K562 (cell line): ENCODE measurements around the gene ARL6IP6. TPM values are rescaled to one million over a fixed set of nuclear protein-coding genes. Genes with fewer than 3 reads are reported as not detected.

Experiments used
- CREB3 ChIP-seq: fragments of 450-650 bp; conservative IDR thresholded peaks from 2 replicates; pipeline ENCODE4 v1.6.1; 2016; ENCODE audit warnings: missing genetic modification characterization, low read depth, mild to moderate bottlenecking, missing compliant biosample characterization, moderate library complexity
- HDAC2 ChIP-seq: fragments of 450-650 bp; IDR thresholded peaks from 2 replicates; pipeline ENCODE4 v1.6.1; 2016; ENCODE audit warnings: mild to moderate bottlenecking
- MTA3 ChIP-seq: fragments of 450-650 bp; formaldehyde crosslinking; IDR thresholded peaks from 2 replicates; pipeline ENCODE4 v1.6.1; 2017; ENCODE audit warnings: mild to moderate bottlenecking, borderline replicate concordance
- POLR2A ChIP-seq: fragments of 450-650 bp; conservative IDR thresholded peaks from 2 replicates; pipeline ENCODE4 v1.6.1; 2016
- PTBP1 ChIP-seq: fragments of 200-400 bp; formaldehyde crosslinking; IDR thresholded peaks from 2 replicates; pipeline ENCODE4 v1.6.1; 2017; ENCODE audit warnings: low read depth, low read length
- ZNF280A ChIP-seq: fragments of 450-650 bp; IDR thresholded peaks from 2 replicates; pipeline ENCODE4 v1.6.1; 2018; ENCODE audit warnings: mild to moderate bottlenecking, low read depth; ENCODE audit not compliant: partially characterized antibody
- ZZZ3 ChIP-seq: fragments of 450-650 bp; IDR thresholded peaks from 2 replicates; pipeline ENCODE4 v1.6.1; 2016; ENCODE audit warnings: antibody characterized with exemption, mild to moderate bottlenecking, moderate library complexity
- polyA plus RNA-seq, 8 experiments: library from polyadenylated mRNA; depleted of rRNA in 4 of 8; stranded (reverse) in 5 of 8; unstranded in 3 of 8; fragments of >200 nt; fragmentation: Nextera tagmentation in 2 of 8; fragmentation: Illumina TruSeq in 1 of 8; extraction: Ambion mirVana in 2 of 8; extraction: Trizol in 1 of 8; gene quantifications; 2 replicates each; pipeline versions ENCODE4 v1.2.1 to v1.2.3, GENCODE V29; 2011 to 2014; ENCODE audit warnings: inconsistent platforms in 1 of 8, missing spikeins in 1 of 8
- total RNA-seq, 7 experiments: library from RNA; depleted of rRNA in 6 of 7; stranded (reverse); fragments of >200 nt in 6 of 7; fragmentation: Illumina TruSeq in 2 of 7; extraction: Trizol in 2 of 7; gene quantifications; 2 replicates each; pipeline versions ENCODE4 v1.2.1 to v1.2.3, GENCODE V29; 2011 to 2021; ENCODE audit warnings: low replicate concordance in 1 of 7
- TF ChIP-seq, protein P1 (sequence below), 2 experiments: fragments of 450-650 bp; IDR thresholded peaks; 2 replicates each; pipeline ENCODE4 v1.6.1; 2016

Gene ARL6IP6
- total and polyA plus RNA-seq, 9 of the 15 experiments (the other 6 are each of a cell fraction or from before 2014, with no cell fraction given) = 19.2 to 98.5 (median 36.2) TPM

- TF ChIP-seq CREB3 (tag) (no peak), ZZZ3 (no peak), MTA3 (no peak), POLR2A (peak; percentile 5; the same call in 1 of the 2 replicates), PTBP1 (no peak), ZNF280A (no peak), HDAC2 (no peak)
- TF ChIP-seq, protein P1, sequence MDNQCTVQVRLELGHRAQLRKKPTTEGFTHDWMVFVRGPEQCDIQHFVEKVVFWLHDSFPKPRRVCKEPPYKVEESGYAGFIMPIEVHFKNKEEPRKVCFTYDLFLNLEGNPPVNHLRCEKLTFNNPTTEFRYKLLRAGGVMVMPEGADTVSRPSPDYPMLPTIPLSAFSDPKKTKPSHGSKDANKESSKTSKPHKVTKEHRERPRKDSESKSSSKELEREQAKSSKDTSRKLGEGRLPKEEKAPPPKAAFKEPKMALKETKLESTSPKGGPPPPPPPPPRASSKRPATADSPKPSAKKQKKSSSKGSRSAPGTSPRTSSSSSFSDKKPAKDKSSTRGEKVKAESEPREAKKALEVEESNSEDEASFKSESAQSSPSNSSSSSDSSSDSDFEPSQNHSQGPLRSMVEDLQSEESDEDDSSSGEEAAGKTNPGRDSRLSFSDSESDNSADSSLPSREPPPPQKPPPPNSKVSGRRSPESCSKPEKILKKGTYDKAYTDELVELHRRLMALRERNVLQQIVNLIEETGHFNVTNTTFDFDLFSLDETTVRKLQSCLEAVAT (IDR thresholded peaks at IDR 0.05) = peak in 1 of 2 experiments; percentile 12; a peak in 1 of 4 replicates
Measured at GRCh38 chr2:152718909-152719645, 657 bp downstream of the ARL6IP6 start (continued).
